ENCODE data around the gene NFIX.

NFIX gene

GRCh38 chr19:13134626-13135025 is 139.4 kb downstream of the NFIX start:
- no peak for DNase-seq

GRCh38 chr19:13135068-13136062 is 140.1 kb downstream of the NFIX start:
- no peak for DNase-seq

- DNase-seq, result no peak
Observed at GRCh38 chr19:13137290-13137794, 142.1 kb downstream of the NFIX start.

- no peak for DNase-seq
Observed at GRCh38 chr19:13138171-13138915, 143.1 kb downstream of the NFIX start.

GRCh38 chr19:13138916-13139198 is 143.6 kb downstream of the NFIX start:
- DNase-seq, result no peak

- DNase-seq, result no peak
Observed at GRCh38 chr19:13139633-13140311, 144.5 kb downstream of the NFIX start.

- no peak for DNase-seq
Observed at GRCh38 chr19:13146763-13147563, 151.7 kb downstream of the NFIX start.

Measured in activated T-cell treated with anti-CD3 and anti-CD28 coated beads for 4 hours (primary cell).